Ureter (tissue), 1 donor: ENCODE results near the gene STK11. TPM values are rescaled to one million over a fixed set of nuclear protein-coding genes. Genes with fewer than 3 reads are reported as not detected.

Experiments
- DNase-seq: peaks from one replicate; pipeline ENCODE4 v3.0.0-alpha.2; 2020; ENCODE audit warnings: low spot score
- total RNA-seq: library from RNA; stranded (reverse); gene quantifications from one replicate; pipeline ENCODE4 v1.2.4, GENCODE V29; 2023
- donor health status: DM: yes; HTN: yes; CAD: no.

The STK11 gene
- total RNA-seq = 51.2 TPM

GRCh38 chr19:1205114-1206099, at the start of gene STK11:
STK11 (plus strand) TSS chr19:1205778; CDS start chr19:1206914, 1,136 bp downstream.
- peak; percentile 99 for DNase-seq

GRCh38 chr19:1156305-1156801, 49.2 kb upstream of the STK11 start:
- no peak for DNase-seq

GRCh38 chr19:1156830-1157615, 48.6 kb upstream of the STK11 start:
- DNase-seq = no peak

- no peak for DNase-seq
These were observed 47.4 kb upstream of the STK11 start for GRCh38 chr19:1157931-1158884.

- DNase-seq = no peak
These were observed 46.6 kb upstream of the STK11 start for GRCh38 chr19:1158885-1159448.

GRCh38 chr19:1159864-1160595, 45.5 kb upstream of the STK11 start:
- DNase-seq = no peak

GRCh38 chr19:1161716-1162115, 43.9 kb upstream of the STK11 start:
- DNase-seq = no peak

GRCh38 chr19:1162404-1163282, 42.9 kb upstream of the STK11 start:
- DNase-seq = no peak

- DNase-seq = no peak
These were observed 42.2 kb upstream of the STK11 start for GRCh38 chr19:1163283-1163933.

- no peak for DNase-seq
These were observed 41.5 kb upstream of the STK11 start for GRCh38 chr19:1163934-1164683.

GRCh38 chr19:1164684-1165531, 40.7 kb upstream of the STK11 start:
- DNase-seq = no peak

- DNase-seq = peak; percentile 43
These were observed 38.6 kb upstream of the STK11 start for GRCh38 chr19:1166872-1167573.

- peak; percentile 51 for DNase-seq
These were observed 37.6 kb upstream of the STK11 start for GRCh38 chr19:1167687-1168571.

GRCh38 chr19:1168572-1169410, 36.8 kb upstream of the STK11 start:
- DNase-seq = peak; percentile 57
